ENCODE measurements around the gene MANEAL.
"Not testable (repeated sequence)": the region's sequence is repeated elsewhere in the genome, so short reads cannot be mapped to it uniquely, and the experiment has no call there.

MANEAL gene, protein sequence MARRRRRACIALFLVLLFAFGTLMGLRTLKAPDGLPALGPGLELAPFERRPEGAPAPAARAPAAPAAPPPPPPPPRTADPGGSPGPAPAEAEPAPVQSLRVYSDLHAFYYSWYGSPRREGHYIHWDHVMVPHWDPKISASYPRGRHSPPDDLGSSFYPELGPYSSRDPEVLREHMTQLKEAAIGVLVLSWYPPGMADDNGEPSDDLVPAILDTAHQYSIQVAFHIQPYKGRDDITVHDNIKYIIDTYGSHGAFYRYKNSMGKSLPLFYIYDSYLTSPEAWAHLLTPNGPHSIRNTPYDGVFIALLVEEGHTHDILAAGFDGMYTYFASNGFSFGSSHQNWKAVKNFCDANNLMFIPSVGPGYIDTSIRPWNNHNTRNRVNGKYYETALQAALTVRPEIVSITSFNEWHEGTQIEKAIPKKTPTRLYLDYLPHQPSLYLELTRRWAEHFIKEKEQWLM

DNA sequence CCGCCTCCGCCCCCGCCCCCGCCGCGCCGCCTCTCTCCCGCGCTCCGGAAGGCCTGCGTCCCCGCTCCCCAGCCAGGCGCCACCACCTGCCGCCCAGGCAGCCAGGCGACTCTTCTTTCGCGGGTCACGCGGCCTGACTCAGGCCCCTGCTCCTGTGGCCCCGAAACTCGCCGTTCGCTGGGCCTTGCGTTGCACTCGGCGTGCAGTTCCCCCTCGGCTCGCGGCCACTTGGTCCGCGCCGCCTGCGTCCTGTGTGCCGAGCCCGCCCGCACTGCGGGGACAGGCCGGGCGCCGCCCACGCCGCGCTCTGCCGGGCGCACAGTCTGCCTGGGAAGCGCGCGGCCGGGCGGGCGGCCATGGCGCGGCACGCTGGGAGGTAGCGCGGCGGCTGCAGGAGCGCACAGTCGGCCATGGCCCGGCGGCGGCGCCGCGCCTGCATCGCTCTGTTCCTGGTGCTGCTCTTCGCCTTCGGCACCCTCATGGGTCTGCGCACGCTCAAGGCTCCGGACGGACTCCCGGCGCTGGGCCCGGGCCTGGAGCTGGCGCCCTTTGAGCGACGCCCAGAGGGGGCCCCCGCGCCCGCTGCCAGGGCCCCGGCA, at the start of gene MANEAL:
Gene MANEAL (plus strand): TSS at position 75 of the 599 bp plus-strand sequence. CDS start 336 bp downstream, at position 411.
- DNase-seq: peak; percentile 72

DNA sequence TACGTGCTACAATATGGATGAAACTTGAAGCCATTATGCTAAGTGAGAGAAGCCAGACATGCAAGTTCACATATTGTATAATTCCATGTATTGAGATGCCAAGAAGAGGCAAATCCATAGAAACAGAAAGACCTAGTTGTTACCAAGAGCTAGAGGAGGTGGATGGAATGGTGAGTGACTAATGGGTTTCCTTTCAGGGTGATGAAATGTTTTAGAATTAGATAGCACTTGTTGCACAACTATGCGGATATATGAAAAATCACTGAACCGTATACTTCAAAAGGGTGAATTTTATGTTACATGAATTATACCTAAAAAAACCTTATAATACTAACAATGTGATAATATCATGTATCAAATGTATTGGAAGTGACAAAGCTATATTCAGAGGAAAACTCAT, 46.8 kb upstream of the MANEAL start:
- no peak for DNase-seq

DNA sequence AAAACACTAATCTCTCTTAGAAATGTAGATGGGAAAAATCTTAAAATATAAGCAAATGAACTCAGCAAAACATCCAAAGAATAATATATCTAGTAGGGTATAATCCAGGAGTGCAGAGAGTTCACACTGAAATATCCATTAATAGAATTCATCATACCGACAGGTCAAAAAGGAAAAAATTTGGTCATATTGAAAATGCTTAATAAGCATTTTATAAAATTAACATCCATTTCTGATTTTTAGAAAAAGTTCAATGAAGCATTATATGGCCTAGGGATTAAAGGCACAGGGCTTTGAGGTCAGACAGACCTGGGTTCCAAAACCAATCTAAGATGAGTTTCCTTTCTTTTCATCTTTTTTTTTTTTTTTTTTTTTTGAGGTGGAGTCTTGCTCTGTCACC, 45.1 kb upstream of the MANEAL start:
- no peak for DNase-seq

DNA sequence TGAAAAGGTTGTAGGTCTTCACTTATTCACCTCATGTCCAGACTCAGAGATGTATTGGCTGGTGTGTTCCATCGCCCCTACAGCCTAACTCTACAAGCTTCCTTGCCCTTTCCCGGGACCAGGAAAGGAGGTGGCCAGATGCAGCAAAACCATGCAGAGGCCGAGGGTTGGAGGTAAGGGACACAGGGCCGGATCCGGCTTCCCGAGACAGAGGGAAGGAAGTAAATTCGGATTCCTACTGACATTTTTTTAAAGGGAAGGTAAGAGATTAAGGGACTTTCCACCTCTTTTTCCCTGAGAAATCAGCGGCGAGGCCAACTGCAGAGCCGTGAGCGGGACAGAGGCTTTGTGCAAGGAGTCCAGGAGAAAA, 41.4 kb upstream of the MANEAL start:
- DNase-seq: no peak

DNA sequence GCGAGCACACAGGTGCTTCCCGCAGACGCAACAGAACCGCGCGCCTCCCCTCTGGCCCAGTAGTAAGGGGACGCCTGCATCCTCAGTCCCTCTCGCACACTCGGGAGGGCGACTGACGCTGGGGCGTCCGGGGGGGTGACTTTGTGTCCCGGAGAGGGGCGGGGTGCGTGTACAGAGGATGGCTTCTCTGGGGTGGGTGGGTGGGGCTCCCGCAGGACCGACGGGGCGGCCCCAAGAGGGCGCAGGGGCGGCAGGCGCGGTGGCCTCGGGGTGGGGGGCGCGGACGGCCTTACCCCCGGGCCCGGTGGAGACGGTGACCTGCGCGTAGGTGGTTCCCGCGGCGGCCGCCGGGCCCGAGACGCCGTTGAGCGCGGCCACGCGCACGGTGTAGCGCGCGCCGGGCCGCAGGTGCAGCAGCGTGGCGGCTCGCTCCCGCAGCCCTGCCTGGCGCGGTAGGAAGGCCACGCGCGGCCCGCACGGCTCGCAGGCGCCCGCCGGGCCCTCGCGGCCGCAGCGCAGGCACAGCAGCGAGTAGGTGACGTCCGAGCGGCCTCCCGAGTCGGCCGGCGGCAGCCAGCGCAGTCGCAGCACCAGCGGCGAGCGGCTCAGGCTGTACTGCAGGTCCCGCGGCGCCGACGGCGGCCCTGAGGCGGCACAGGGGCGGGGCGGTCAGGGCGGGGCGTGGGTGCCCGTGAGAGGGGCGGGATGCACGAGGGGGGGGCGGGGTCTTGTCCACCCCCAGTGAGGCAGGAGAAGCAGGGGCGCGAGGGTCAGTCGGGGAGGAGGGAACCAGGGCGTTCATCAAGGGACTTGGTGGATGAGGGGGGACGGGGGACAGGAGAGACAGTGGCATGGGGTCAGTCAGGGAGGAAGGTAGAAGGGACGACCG, 40.8 kb upstream of the MANEAL start:
- DNase-seq: peak; percentile 69

DNA sequence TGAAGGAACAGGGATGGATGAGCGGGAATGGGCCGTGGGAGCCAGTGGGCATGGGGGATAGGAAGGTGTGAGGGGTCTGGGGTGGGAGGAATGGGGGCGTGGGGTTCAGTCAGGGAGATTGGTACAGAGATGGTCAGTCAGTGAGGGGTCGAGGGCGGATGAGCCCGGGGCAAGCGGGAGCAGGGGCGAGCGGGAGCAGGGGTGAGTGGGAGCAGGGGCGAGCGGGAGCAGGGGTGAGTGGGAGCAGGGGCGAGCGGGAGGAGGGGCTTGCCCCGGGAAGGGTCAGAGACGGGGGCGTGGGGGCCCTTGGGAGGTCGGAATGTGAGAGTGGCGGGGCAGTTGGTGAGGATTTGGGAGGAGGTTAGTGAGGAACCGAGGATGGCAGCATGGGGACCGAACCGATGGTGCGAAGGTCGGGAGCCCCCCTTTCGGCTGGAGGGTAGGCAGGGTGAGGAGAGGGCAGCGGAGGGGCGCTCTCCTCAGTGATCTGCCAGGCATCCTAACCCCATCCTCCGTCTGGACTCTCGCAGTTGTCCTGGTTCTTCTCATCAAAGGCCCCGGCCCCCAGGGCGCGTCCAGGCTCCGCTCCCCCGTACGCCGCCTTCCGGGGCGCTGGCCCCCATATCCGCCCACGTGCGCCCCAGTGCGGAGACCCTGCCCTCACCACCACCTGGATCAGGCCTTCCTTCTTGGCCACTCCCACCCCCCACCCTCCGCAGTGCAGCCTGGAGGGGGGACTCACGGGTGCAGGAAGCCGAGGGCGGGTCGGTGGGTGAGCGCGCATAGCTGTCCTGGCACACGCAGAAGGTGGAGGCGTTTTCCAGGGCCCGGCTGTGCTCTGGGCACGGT, 40.0 kb upstream of the MANEAL start:
- DNase-seq: peak; percentile 1

DNA sequence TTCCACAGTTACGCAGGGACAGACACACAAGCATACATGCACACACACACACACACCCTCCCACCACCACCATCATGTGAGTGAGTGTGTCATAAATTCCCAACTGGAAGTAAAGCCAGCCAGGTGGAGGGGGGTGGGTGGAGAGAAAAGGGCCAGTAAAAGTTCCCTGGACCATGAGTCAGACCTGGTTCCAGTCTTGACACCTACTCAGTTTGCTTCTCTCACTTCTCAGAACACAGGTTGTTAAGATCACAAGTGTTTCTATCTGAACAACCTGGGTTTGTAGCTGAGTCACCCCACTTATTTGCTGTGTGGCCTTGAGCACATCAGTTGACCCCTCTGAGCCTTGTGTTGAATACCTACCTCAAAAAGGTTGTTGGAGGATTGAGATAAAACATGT, 38.4 kb upstream of the MANEAL start:
- no peak for DNase-seq

DNA sequence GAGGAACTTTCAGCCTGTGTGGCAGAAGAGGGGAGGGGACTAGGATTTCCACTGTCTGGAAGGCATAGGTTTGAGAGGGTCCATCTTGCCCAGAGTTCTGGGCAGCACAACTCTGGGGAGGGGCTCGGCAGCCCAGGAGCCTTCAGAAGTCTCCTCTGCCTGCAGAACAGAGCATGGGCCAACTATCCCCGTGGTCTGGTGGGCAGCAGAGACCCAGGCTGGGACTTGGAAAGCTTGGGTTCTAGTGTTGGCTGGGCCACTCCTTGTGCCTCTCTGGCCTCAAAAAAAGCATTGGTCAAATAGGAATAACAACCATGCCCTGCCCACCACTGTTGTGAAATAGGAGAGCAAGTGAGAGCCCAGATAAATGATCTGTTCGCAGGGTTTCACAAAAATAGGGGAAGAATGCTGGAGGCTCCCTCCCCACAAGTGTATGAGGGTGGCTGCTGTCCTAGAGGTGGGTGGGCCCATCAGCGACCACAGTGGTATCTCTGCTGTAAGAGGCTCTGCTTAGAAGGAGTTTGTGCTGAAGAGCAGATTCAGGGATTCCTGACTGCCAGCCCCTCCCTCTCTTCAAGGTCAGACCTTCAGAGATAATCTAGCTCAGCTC, 37.6 kb upstream of the MANEAL start:
- no peak for DNase-seq

DNA sequence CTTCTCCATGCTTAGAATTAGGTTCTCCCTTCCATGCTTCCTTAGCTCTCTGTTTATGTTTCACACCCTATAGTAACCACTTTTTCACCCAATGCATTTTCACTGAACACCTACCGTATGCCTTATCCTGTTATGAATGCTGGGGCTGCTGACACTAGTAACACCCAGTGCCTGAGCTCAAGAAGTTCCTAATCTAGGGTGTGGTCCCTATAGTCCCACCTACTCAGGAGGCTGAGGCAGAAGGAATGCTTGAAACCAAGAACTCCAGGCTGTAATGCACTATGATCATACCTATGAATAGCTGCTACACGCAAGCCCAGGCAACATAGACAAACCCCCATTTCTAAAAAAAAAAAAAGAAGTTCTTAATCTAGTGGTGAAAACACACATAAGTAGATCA, 34.2 kb upstream of the MANEAL start:
- DNase-seq: no peak

DNA sequence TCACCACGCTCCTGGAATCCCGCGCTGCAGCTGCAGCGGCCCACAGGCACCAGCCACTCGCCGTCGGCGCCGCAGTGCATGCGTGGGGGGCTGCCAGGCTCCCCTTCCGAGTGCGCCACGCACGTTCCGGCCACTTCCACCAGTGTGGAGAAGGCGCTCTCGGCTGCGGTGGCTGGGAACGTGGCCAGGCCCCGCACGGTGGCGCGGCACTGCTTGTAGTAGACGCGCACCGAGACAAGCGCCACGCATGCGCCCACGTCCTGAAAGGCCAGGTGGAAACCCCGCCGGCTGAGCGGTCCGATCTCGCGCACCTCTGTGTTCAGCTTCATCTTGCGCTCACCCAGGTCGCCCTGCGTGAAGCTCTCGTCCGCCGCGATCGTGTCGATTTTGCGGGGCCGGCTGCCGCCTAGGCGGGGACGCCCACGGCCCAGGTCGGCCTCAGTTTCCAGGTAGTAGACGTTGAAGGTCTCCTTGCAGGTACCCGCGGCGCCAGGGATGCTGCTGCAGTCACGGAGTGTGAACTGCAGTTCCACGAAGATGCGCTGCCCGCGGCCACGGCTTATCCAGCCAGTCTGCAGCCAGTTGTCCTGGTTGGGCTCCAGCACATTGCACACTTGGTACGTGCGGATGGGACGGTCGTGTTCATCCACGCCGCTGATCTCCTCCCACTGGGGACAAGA, 32.1 kb upstream of the MANEAL start:
- DNase-seq: no peak

DNA sequence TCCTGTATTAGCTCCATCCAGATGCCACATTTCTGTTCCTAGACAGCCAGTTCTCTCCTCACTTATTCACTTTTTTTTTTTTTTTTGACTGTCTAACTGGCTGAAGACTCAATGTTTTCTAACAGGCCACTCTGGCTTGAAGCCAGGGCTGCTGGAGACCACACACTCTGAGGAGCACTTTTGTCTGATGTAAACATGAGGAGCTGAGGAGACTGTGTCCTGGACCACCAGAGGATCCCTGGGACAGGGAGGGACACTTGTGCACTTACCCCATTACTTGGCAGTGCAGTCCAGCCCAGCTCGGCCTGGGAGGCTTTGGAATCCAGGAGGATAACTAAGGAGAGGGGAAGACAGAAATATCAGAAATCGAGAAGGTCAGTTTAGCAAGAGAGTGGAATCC, 31.1 kb upstream of the MANEAL start:
- DNase-seq: no peak

DNA sequence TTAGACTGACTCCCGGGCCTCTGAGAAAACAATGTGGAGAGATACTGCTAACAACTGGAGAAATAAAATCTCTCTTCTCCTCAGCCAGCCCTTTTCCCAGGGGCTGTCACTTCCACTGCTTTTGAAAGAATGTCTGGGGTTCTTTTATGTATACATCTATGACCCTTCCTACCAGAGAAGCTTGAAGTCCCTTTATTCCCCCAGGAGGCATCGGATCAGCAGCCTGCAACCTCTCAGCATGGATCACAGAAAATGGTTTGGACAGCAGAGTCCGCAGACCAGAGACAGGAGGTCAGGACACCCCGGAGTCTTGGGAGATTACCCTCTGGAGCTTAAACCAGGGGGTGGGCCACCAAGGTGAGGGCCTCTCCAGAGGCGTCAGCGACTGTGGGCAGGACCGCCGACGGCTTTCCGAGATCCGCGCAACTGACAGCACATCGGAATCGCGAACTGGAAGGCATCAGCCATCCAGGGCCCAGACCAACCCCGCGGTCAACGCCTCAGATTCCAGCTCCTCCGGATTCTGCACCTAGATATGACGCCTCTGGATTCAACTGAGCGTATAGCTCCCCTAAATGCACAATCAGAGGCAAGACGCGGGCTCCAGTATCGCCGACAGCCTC, 29.7 kb upstream of the MANEAL start:
- peak; percentile 27 for DNase-seq

DNA sequence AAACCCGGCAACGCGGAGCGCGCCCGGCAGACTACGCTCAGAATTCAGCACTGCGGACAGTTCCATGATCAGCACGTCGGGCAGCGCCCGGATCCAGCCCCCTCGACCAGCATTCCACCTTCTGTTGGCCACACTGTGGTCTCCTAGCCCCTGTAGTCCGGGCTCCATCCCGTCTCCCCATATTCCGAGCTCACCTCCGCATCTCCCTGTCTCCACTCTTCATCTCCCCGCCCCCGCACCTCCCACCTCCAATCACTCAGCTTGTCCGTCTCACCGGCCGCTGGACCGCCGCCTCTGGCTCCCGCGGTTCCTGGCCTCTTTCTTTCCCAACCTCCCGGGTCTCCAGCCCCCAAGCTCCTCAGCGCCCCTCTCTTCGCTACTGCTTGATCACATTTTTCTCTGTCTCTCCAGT, 29.2 kb upstream of the MANEAL start:
- peak; percentile 27 for DNase-seq

DNA sequence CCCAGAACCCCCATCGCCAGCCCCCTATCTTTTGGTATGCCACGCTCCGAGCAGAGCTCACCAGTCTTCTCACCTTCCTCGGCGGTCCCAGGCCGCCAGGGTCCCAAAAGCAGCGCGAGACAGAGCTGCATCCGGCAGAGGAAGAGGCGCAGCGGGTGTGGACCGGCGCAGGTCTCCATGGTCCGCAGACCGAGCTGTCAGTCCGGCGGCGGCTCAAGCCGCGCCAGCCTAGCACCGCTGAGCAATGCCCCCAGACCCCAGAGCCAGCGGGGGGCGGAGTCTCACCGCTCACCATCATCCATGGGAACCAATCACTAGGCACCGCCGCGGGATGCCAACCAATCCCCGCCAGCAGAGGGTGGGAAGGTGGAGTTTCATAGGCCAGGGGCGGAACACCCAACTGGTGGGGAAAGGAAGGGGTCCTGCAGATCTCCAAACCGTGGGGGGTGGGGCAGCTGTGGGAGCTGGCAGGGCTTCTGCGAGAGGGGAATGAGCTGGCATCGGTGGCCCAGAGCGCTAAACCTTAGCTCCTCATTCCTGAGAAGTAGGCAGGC, 28.7 kb upstream of the MANEAL start, which contains the start of gene EPHA10:
Gene EPHA10 (minus strand): TSS at position 233 of the 554 bp plus-strand sequence. CDS start 54 bp downstream, at position 179.
- DNase-seq: peak; percentile 85

DNA sequence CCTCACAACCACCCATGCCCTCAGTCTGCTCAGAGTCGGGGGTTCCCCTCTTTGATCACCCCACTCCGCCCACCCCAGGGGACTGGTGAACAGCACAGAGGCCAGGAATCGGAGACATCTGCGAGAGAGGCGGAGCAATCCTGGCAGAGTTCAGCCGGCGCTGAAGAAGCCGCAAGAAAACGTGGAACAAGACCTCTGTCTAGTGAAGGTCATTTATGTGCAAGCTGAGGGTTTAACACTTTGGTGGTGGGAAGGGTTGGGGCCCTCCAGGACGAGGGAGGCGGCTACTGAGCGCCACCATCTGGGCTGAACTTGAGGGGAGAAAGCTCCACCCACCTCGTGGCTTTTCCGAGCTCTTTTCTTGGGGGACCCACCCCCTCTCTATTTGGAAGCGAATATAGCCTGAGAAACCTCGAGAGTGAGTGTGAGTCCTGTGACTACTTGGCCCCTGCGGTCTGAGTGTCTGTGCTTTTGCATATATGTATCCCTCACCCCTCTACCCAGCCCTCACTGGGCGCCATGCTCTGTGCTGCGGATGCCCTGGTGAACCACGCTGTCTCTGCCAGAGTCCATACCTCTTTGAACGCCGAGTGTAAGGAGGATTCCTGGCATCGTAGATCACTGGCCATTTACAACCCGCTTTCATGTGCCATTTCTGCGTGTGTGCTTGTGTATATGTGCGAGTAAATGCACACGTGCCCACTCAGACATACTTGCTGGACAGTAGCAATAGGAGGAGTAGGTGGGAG, 27.6 kb upstream of the MANEAL start:
- DNase-seq: peak; percentile 48

DNA sequence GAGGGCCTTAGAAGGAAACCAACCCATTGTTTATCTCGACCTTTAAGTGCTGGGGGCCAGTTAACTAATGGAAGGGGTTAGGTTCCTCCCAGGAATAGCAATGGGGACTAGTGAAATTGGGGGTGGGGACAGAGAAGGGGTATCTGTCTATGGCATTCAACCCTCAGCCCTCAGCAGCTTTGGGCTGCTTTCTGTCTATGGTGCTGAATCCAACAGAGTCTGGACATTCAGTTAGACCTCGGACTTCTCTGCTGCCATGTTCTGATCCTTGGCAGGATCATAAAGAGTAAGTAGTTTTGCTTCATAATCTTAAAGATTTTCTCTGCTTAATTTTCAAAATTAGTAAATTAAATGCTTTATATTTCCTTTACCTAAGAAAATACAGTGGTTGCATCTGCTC, 26.2 kb upstream of the MANEAL start:
- no peak for DNase-seq

DNA sequence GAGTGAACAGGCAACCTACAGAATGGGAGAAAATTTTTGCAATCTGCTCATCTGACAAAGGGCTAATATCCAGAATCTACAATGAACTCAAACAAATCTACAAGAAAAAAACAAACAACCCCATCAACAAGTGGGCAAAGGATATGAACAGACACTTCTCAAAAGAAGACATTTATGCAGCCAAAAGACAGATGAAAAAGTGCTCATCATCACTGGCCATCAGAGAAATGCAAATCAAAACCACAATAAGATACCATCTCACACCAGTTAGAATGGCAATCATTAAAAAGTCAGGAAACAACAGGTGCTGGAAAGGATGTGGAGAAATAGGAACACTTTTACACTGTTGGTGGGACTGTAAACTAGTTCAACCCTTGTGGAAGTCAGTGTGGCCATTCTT, 22.2 kb upstream of the MANEAL start:
- not testable (repeated sequence) for DNase-seq

DNA sequence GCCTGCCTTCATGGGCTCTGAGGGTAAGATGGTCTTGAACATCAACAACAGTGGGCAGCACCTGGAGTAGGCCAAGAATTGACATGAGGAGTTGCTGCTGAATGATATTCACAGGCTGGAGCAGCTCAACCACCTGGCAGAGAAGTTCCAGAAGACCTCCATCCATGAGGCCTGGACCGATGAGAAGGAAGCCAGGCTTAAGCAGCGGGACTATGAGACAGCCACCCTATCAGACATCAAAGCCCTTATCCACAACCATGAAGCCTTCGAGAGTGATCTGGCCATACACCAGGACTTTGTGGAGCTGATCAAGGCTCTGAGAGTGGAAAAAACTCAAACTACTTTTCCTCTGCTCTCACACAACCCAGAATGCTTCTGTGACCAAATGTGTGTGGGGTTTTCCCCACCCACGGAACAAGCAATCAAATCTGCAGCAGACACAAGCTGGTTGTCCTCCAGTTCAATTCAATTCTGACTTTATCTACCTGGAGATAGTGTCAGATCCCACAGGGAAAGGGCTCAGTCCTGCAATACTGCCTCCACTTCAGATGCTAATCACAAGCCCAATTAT, 16.6 kb upstream of the MANEAL start:
- no peak for DNase-seq

DNA sequence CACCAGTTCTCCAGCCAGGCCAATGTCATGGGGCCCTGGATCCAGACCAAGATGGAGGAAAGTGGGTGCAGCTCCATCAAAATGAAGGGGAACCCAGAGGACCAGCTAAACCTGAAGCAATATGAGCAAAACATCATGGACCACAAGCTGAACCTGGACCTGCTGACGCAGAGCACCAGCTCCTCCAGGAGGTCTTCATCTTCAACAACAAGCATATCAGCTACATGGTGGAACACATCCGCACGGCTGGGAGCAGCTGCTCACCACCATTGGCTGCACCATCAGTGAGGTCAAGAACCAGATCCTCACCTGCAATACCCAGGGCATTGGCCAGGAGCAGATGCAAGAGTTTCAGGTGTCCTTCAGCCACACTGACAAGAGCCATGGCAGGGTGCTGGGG, 15.0 kb upstream of the MANEAL start:
- DNase-seq: no peak
